ENCODE measurements around the gene CLCA1.

The CLCA1 gene, protein sequence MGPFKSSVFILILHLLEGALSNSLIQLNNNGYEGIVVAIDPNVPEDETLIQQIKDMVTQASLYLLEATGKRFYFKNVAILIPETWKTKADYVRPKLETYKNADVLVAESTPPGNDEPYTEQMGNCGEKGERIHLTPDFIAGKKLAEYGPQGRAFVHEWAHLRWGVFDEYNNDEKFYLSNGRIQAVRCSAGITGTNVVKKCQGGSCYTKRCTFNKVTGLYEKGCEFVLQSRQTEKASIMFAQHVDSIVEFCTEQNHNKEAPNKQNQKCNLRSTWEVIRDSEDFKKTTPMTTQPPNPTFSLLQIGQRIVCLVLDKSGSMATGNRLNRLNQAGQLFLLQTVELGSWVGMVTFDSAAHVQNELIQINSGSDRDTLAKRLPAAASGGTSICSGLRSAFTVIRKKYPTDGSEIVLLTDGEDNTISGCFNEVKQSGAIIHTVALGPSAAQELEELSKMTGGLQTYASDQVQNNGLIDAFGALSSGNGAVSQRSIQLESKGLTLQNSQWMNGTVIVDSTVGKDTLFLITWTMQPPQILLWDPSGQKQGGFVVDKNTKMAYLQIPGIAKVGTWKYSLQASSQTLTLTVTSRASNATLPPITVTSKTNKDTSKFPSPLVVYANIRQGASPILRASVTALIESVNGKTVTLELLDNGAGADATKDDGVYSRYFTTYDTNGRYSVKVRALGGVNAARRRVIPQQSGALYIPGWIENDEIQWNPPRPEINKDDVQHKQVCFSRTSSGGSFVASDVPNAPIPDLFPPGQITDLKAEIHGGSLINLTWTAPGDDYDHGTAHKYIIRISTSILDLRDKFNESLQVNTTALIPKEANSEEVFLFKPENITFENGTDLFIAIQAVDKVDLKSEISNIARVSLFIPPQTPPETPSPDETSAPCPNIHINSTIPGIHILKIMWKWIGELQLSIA
- 0 reads per million in 3 donors for total RNA-seq

DNA sequence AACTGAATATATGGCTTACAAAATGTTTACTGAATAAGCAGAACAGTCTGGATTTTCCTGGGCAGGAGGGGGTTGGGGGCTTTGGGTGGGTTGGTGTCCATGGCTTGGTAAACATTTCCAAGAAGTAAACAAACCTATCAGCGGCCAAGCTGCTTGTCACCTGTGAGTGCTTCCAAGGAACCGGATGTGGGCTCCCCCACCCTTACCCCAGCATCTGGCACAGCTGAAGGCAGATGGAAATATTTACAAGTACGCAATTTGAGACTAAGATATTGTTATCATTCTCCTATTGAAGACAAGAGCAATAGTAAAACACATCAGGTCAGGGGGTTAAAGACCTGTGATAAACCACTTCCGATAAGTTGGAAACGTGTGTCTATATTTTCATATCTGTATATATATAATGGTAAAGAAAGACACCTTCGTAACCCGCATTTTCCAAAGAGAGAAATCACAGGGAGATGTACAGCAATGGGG lies at the start of gene CLCA1:
Gene CLCA1, plus strand, starts transcription at position 427 of the 477 bp plus-strand sequence. Its CDS starts 45 bp downstream, at position 472.
- Histone ChIP-seq H3K36me3 (ENCODE audit: control insufficient read depth, insufficient read depth, low read length) (no peaks in the 10 kb centered on the region), H3K4me3 (ENCODE audit: insufficient read depth, low read depth, low read length, poor library complexity, severe bottlenecking) (no peak within 1 kb of the TSS), H3K4me1 (ENCODE audit: control insufficient read depth, insufficient read depth, low read length, poor library complexity, severe bottlenecking) (no peaks in the 10 kb centered on the region), H3K27me3 (replicated peaks; ENCODE audit: control insufficient read depth, insufficient read depth, low read length, poor library complexity, severe bottlenecking) (no peaks in the 10 kb centered on the region), H3K27ac (ENCODE audit: insufficient read depth, low read length, poor library complexity, severe bottlenecking) (no peak within 1 kb of the TSS), H3K9me3 (ENCODE audit: control insufficient read depth, low read length) (no peaks in the 10 kb centered on the region)
- no peak for DNase-seq

DNA sequence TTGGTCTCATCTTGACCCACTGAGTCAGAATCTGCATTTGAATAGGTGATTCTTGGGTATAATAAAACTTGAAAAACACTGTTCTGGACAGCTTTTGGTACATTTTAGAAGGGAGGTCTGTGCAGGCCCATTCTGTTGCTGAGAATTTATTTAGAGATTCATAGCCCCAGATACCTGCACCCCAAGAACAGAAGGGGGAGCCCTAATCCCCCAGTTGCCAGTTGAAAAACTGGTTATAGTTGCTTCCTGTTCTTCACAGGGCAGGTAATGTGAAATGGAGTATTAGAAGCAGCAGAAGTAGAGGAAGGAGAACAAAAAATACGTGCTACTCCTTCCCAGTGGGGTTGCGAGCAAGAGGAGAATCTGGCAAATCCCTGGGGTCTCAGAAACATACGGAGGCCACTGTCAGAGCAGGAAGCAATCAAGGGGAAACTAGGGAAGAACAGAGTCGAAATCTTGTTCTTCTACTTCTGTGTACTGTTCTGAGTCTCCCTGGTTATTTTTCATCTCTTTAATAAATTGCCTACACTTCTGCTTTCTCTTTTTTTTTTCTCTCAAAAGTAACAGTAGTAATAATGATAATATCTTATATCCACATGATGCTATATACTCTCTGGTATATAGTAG lies 49.3 kb upstream of the CLCA1 start:
- no peak for DNase-seq
- no peaks in the 10 kb centered on the region for H3K27me3 ChIP-seq (replicated peaks; ENCODE audit: control insufficient read depth, insufficient read depth, low read length, poor library complexity, severe bottlenecking)
- no peak overlapping the region for H3K27ac ChIP-seq (ENCODE audit: insufficient read depth, low read length, poor library complexity, severe bottlenecking)
- H3K4me3 ChIP-seq (ENCODE audit: insufficient read depth, low read depth, low read length, poor library complexity, severe bottlenecking), result no peak overlapping the region
- H3K9me3 ChIP-seq (ENCODE audit: control insufficient read depth, low read length), result no peaks in the 10 kb centered on the region
- no peaks in the 10 kb centered on the region for H3K36me3 ChIP-seq (ENCODE audit: control insufficient read depth, insufficient read depth, low read length)
- no peaks in the 10 kb centered on the region for H3K4me1 ChIP-seq (ENCODE audit: control insufficient read depth, insufficient read depth, low read length, poor library complexity, severe bottlenecking)

GRCh38 chr1:86421601-86422280 lies 47.0 kb upstream of the CLCA1 start:
- no peak overlapping the region for H3K27ac ChIP-seq (ENCODE audit: insufficient read depth, low read length, poor library complexity, severe bottlenecking)
- H3K9me3 ChIP-seq (ENCODE audit: control insufficient read depth, low read length), result no peaks in the 10 kb centered on the region

DNA sequence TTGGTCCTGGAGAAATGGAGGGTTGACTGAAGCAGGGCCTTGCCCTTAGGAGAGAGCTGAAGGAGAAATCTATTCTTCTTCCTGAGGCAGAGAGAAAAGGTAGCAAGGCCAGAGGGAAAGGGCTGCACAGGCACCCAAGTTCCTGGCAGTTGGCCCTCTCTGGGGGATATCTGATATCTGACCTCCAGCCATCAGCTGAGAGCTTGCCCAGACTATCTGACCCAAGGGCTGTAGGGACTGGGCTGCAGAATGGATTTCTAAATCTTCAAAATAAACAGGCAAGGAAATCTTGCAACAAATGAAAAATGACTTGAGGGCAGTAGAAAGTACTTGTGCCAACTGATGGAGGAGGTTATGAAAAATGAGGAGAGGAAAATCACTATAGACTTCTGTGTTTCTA lies 45.3 kb upstream of the CLCA1 start:
- Histone ChIP-seq H3K4me3 (ENCODE audit: insufficient read depth, low read depth, low read length, poor library complexity, severe bottlenecking) (no peak overlapping the region), H3K27me3 (replicated peaks; ENCODE audit: control insufficient read depth, insufficient read depth, low read length, poor library complexity, severe bottlenecking) (no peaks in the 10 kb centered on the region), H3K27ac (ENCODE audit: insufficient read depth, low read length, poor library complexity, severe bottlenecking) (no peak overlapping the region), H3K9me3 (ENCODE audit: control insufficient read depth, low read length) (no peaks in the 10 kb centered on the region), H3K4me1 (ENCODE audit: control insufficient read depth, insufficient read depth, low read length, poor library complexity, severe bottlenecking) (no peaks in the 10 kb centered on the region), H3K36me3 (ENCODE audit: control insufficient read depth, insufficient read depth, low read length) (no peaks in the 10 kb centered on the region)
- no peak for DNase-seq

More at GRCh38 chr1:86421601-86422280, 47.0 kb upstream of the CLCA1 start:
- H3K36me3 ChIP-seq (ENCODE audit: control insufficient read depth, insufficient read depth, low read length), result no peaks in the 10 kb centered on the region
- DNase-seq, result no peak
- no peaks in the 10 kb centered on the region for H3K27me3 ChIP-seq (replicated peaks; ENCODE audit: control insufficient read depth, insufficient read depth, low read length, poor library complexity, severe bottlenecking)
- H3K4me1 ChIP-seq (ENCODE audit: control insufficient read depth, insufficient read depth, low read length, poor library complexity, severe bottlenecking), result no peaks in the 10 kb centered on the region
- no peak overlapping the region for H3K4me3 ChIP-seq (ENCODE audit: insufficient read depth, low read depth, low read length, poor library complexity, severe bottlenecking)

DNA sequence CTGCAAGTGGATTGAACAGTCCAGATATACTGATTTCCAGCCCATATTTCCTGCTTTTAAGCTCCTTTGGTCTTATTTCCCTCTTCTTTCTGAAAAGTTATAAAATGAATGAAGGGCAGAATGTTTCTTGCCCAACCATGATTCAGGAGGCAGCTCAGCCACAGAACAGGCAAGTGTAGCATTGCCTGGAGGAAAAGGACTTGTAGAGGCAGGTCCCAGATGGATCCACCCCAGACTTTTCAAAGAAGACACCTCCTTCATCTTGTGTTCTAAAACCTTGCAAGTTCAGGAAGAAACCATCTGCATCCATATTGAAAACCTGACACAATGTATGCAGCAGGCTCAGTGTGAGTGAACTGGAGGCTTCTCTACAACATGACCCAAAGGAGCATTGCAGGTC lies 44.9 kb upstream of the CLCA1 start, which contains the start of gene CLCA2:
Gene CLCA2, plus strand, starts transcription at position 299 of the 400 bp plus-strand sequence. Its CDS starts 77 bp downstream, at position 376.
- H3K27me3 ChIP-seq (replicated peaks; ENCODE audit: control insufficient read depth, insufficient read depth, low read length, poor library complexity, severe bottlenecking), result no peaks in the 10 kb centered on the region
- no peak for DNase-seq
- H3K36me3 ChIP-seq (ENCODE audit: control insufficient read depth, insufficient read depth, low read length), result no peaks in the 10 kb centered on the region
- no peaks in the 10 kb centered on the region for H3K4me1 ChIP-seq (ENCODE audit: control insufficient read depth, insufficient read depth, low read length, poor library complexity, severe bottlenecking)
- H3K27ac ChIP-seq (ENCODE audit: insufficient read depth, low read length, poor library complexity, severe bottlenecking), result no peak within 1 kb of the TSS
- H3K4me3 ChIP-seq (ENCODE audit: insufficient read depth, low read depth, low read length, poor library complexity, severe bottlenecking), result no peak within 1 kb of the TSS
- no peaks in the 10 kb centered on the region for H3K9me3 ChIP-seq (ENCODE audit: control insufficient read depth, low read length)

GRCh38 chr1:86429122-86429725 lies 39.5 kb upstream of the CLCA1 start:
- Histone ChIP-seq H3K27ac (ENCODE audit: insufficient read depth, low read length, poor library complexity, severe bottlenecking) (no peak overlapping the region), H3K9me3 (ENCODE audit: control insufficient read depth, low read length) (no peaks in the 10 kb centered on the region), H3K27me3 (replicated peaks; ENCODE audit: control insufficient read depth, insufficient read depth, low read length, poor library complexity, severe bottlenecking) (no peaks in the 10 kb centered on the region), H3K4me3 (ENCODE audit: insufficient read depth, low read depth, low read length, poor library complexity, severe bottlenecking) (no peak overlapping the region), H3K36me3 (ENCODE audit: control insufficient read depth, insufficient read depth, low read length) (no peaks in the 10 kb centered on the region), H3K4me1 (ENCODE audit: control insufficient read depth, insufficient read depth, low read length, poor library complexity, severe bottlenecking) (no peaks in the 10 kb centered on the region)
- DNase-seq, result no peak

- Histone ChIP-seq H3K36me3 (ENCODE audit: control insufficient read depth, insufficient read depth, low read length) (no peaks in the 10 kb centered on the region), H3K4me3 (ENCODE audit: insufficient read depth, low read depth, low read length, poor library complexity, severe bottlenecking) (no peak overlapping the region), H3K27me3 (replicated peaks; ENCODE audit: control insufficient read depth, insufficient read depth, low read length, poor library complexity, severe bottlenecking) (no peaks in the 10 kb centered on the region), H3K9me3 (ENCODE audit: control insufficient read depth, low read length) (no peaks in the 10 kb centered on the region), H3K27ac (ENCODE audit: insufficient read depth, low read length, poor library complexity, severe bottlenecking) (no peak overlapping the region), H3K4me1 (ENCODE audit: control insufficient read depth, insufficient read depth, low read length, poor library complexity, severe bottlenecking) (no peaks in the 10 kb centered on the region)
- no peak for DNase-seq
Measured at GRCh38 chr1:86429835-86430234, 38.9 kb upstream of the CLCA1 start.

- Histone ChIP-seq H3K4me3 (ENCODE audit: insufficient read depth, low read depth, low read length, poor library complexity, severe bottlenecking) (no peak overlapping the region), H3K9me3 (ENCODE audit: control insufficient read depth, low read length) (no peaks in the 10 kb centered on the region), H3K4me1 (ENCODE audit: control insufficient read depth, insufficient read depth, low read length, poor library complexity, severe bottlenecking) (no peaks in the 10 kb centered on the region), H3K36me3 (ENCODE audit: control insufficient read depth, insufficient read depth, low read length) (no peaks in the 10 kb centered on the region), H3K27me3 (replicated peaks; ENCODE audit: control insufficient read depth, insufficient read depth, low read length, poor library complexity, severe bottlenecking) (no peaks in the 10 kb centered on the region), H3K27ac (ENCODE audit: insufficient read depth, low read length, poor library complexity, severe bottlenecking) (no peak overlapping the region)
- DNase-seq, result no peak
Measured at GRCh38 chr1:86430376-86430775, 38.4 kb upstream of the CLCA1 start.

- no peak for DNase-seq
- Histone ChIP-seq H3K4me3 (ENCODE audit: insufficient read depth, low read depth, low read length, poor library complexity, severe bottlenecking) (no peak overlapping the region), H3K9me3 (ENCODE audit: control insufficient read depth, low read length) (no peaks in the 10 kb centered on the region), H3K27me3 (replicated peaks; ENCODE audit: control insufficient read depth, insufficient read depth, low read length, poor library complexity, severe bottlenecking) (no peaks in the 10 kb centered on the region), H3K36me3 (ENCODE audit: control insufficient read depth, insufficient read depth, low read length) (no peaks in the 10 kb centered on the region), H3K27ac (ENCODE audit: insufficient read depth, low read length, poor library complexity, severe bottlenecking) (no peak overlapping the region), H3K4me1 (ENCODE audit: control insufficient read depth, insufficient read depth, low read length, poor library complexity, severe bottlenecking) (no peaks in the 10 kb centered on the region)
Measured at GRCh38 chr1:86434059-86434458, 34.7 kb upstream of the CLCA1 start.
